H9 (cell line): Measurements from ENCODE around the gene DMXL2. TPM values are rescaled to one million over a fixed set of nuclear protein-coding genes. Genes with fewer than 3 reads are reported as not detected.

Experiments
- DNase-seq: peaks from one replicate; pipeline ENCODE4 v3.0.0-alpha.2; 2017
- H2AFZ ChIP-seq: one replicate; pipeline ENCODE4 v1.6.1; 2013; ENCODE audit warnings: mild to moderate bottlenecking, low read length, control low read depth, moderate library complexity
- H2AK5ac ChIP-seq: 2 replicates; pipeline ENCODE4 v1.6.1; 2013; ENCODE audit warnings: low read length, control low read depth, mixed read lengths; ENCODE audit not compliant: insufficient read length
- H2BK120ac ChIP-seq: one replicate; pipeline ENCODE4 v1.6.1; 2013; ENCODE audit warnings: low read depth, mild to moderate bottlenecking, low read length, control low read depth, inconsistent platforms; ENCODE audit not compliant: poor library complexity, severe bottlenecking
- H2BK12ac ChIP-seq: 2 replicates; pipeline ENCODE4 v1.6.1; 2013; ENCODE audit warnings: low read length, control low read depth, mixed read lengths, low read depth; ENCODE audit not compliant: insufficient read length
- H2BK15ac ChIP-seq: 2 replicates; pipeline ENCODE4 v1.6.1; 2013; ENCODE audit warnings: low read depth, low read length, control low read depth
- H2BK20ac ChIP-seq: one replicate; pipeline ENCODE4 v1.6.1; 2013; ENCODE audit warnings: low read depth, mild to moderate bottlenecking, low read length, control low read depth, inconsistent platforms; ENCODE audit not compliant: poor library complexity, severe bottlenecking
- H2BK5ac ChIP-seq: 2 replicates; pipeline ENCODE4 v1.6.1; 2013; ENCODE audit warnings: low read length, control low read depth, mixed read lengths; ENCODE audit not compliant: insufficient read length
- H3K14ac ChIP-seq: 2 replicates; pipeline ENCODE4 v1.6.1; 2013; ENCODE audit warnings: low read length, control low read depth; ENCODE audit not compliant: insufficient read depth
- H3K18ac ChIP-seq: 2 replicates; pipeline ENCODE4 v1.6.1; 2013; ENCODE audit warnings: low read depth, mild to moderate bottlenecking, mixed read lengths, low read length, control low read depth; ENCODE audit not compliant: insufficient read length
- H3K23ac ChIP-seq: 2 replicates; pipeline ENCODE4 v1.6.1; 2013; ENCODE audit warnings: low read length, control low read depth, mixed read lengths, low read depth; ENCODE audit not compliant: insufficient read length
- H3K23me2 ChIP-seq: 2 replicates; pipeline ENCODE4 v1.6.1; 2013; ENCODE audit warnings: low read depth, mild to moderate bottlenecking, mixed read lengths, low read length, control low read depth; ENCODE audit not compliant: insufficient read length, poor library complexity, severe bottlenecking
- H3K27ac ChIP-seq: 2 replicates; pipeline ENCODE4 v1.5.1; 2013; ENCODE audit warnings: low read length, control low read depth, mixed read lengths, low read depth; ENCODE audit not compliant: insufficient read length
- H3K27me3 ChIP-seq: 2 replicates; pipeline ENCODE4 v1.6.1; 2013; ENCODE audit warnings: low read length, control low read depth, inconsistent platforms; ENCODE audit not compliant: insufficient read depth
- H3K4ac ChIP-seq: 2 replicates; pipeline ENCODE4 v1.6.1; 2013; ENCODE audit warnings: low read depth, mild to moderate bottlenecking, control low read depth, inconsistent platforms, low read length, moderate library complexity
- H3K4me1 ChIP-seq: 2 replicates; pipeline ENCODE4 v1.6.1; 2013; ENCODE audit warnings: low read length, control low read depth, inconsistent platforms; ENCODE audit not compliant: insufficient read depth
- H3K4me2 ChIP-seq: 2 replicates; pipeline ENCODE4 v1.6.1; 2013; ENCODE audit warnings: low read length, control low read depth, mixed read lengths; ENCODE audit not compliant: insufficient read length, insufficient read depth
- H3K56ac ChIP-seq: 2 replicates; pipeline ENCODE4 v1.6.1; 2013; ENCODE audit warnings: low read depth, mild to moderate bottlenecking, mixed read lengths, low read length, control low read depth; ENCODE audit not compliant: insufficient read length
- H3K79me1 ChIP-seq: 2 replicates; pipeline ENCODE4 v1.6.1; 2013; ENCODE audit warnings: low read depth, mild to moderate bottlenecking, moderate library complexity, low read length, control low read depth, inconsistent platforms; ENCODE audit not compliant: insufficient read depth, poor library complexity, severe bottlenecking
- H3K79me2 ChIP-seq: 2 replicates; pipeline ENCODE4 v1.6.1; 2013; ENCODE audit warnings: low read length, control low read depth, inconsistent platforms; ENCODE audit not compliant: insufficient read depth
- H3K9ac ChIP-seq: 2 replicates; pipeline ENCODE4 v1.6.1; 2013; ENCODE audit warnings: low read length, control low read depth, mixed read lengths; ENCODE audit not compliant: insufficient read length; ENCODE audit errors: extremely low read depth
- H3K9me3 ChIP-seq: one replicate; pipeline ENCODE4 v1.6.1; 2013; ENCODE audit warnings: low read depth, low read length, inconsistent platforms; ENCODE audit not compliant: control insufficient read depth
- H3T11ph ChIP-seq: one replicate; pipeline ENCODE4 v1.6.1; 2013; ENCODE audit warnings: mild to moderate bottlenecking, low read length, control low read depth, inconsistent platforms
- H4K20me1 ChIP-seq: one replicate; pipeline ENCODE4 v1.6.1; 2013; ENCODE audit not compliant: control insufficient read depth, insufficient read length, insufficient read depth
- H4K5ac ChIP-seq: 2 replicates; pipeline ENCODE4 v1.6.1; 2013; ENCODE audit warnings: low read depth, mild to moderate bottlenecking, mixed read lengths, low read length, control low read depth; ENCODE audit not compliant: insufficient read length
- H4K8ac ChIP-seq: replicated peaks from 2 replicates; pipeline ENCODE4 v1.6.1; 2013; ENCODE audit warnings: low read length, control low read depth, mixed read lengths, low read depth; ENCODE audit not compliant: insufficient read length
- H4K91ac ChIP-seq: 2 replicates; pipeline ENCODE4 v1.6.1; 2013; ENCODE audit warnings: low read depth, mild to moderate bottlenecking, moderate library complexity, mixed read lengths, low read length, control low read depth; ENCODE audit not compliant: insufficient read length
- H3K27ac Mint-ChIP-seq, 3 experiments: 2 replicates in 2 of 3; 3 replicates in 1 of 3; pipeline ENCODE4 v1.8.0; 2020 to 2021; ENCODE audit warnings: mixed read lengths in 3 of 3, mild to moderate bottlenecking in 1 of 3, moderate library complexity in 1 of 3
- H3K27me3 Mint-ChIP-seq: 2 replicates; pipeline ENCODE4 v1.8.0; 2021; ENCODE audit warnings: low read depth, mild to moderate bottlenecking, moderate library complexity, mixed read lengths
- H3K36me3 Mint-ChIP-seq, 3 experiments: 2 replicates in 2 of 3; 3 replicates in 1 of 3; pipeline ENCODE4 v1.8.0; 2020 to 2021; ENCODE audit warnings: low read depth in 3 of 3, mixed read lengths in 3 of 3; ENCODE audit not compliant: insufficient read depth in 1 of 3
- H3K4me1 Mint-ChIP-seq, 2 experiments: 2 replicates each; pipeline ENCODE4 v1.8.0; 2020; ENCODE audit warnings: mixed read lengths in 2 of 2
- H3K4me3 Mint-ChIP-seq, 2 experiments: 2 replicates in 1 of 2; 3 replicates in 1 of 2; pipeline ENCODE4 v1.8.0; 2020 to 2021; ENCODE audit warnings: mild to moderate bottlenecking in 2 of 2, mixed read lengths in 2 of 2, moderate library complexity in 1 of 2
- H3K9me3 Mint-ChIP-seq, 2 experiments: 2 replicates in 1 of 2; 3 replicates in 1 of 2; pipeline ENCODE4 v1.8.0; 2020; ENCODE audit warnings: mild to moderate bottlenecking in 2 of 2, mixed read lengths in 2 of 2, moderate library complexity in 1 of 2
- WGBS: extraction: QIAGEN DNeasy Blood & Tissue Kit; methylation state at CpG from one replicate; pipeline ENCODE4 v1.1.7; 2013; ENCODE audit warnings: missing lambda C conversion rate, low lambda C conversion rate, mixed read lengths; ENCODE audit not compliant: insufficient read length; ENCODE audit errors: extremely low coverage; 5-methylcytosine and 5-hydroxymethylcytosine counted together
- total RNA-seq: library from RNA; stranded (reverse); gene quantifications from 2 replicates; pipeline ENCODE4 v1.2.1, GENCODE V29; 2021
- TF ChIP-seq, protein P1 (sequence below): fragments of 200-600 bp; sonication (generic); conservative IDR thresholded peaks from 3 replicates; pipeline ENCODE4 v1.8.0; 2021; ENCODE audit warnings: antibody characterized with exemption, mild to moderate bottlenecking

Gene DMXL2
- total RNA-seq, 1 experiment from 2014 or later, result 13.9 TPM

DNA sequence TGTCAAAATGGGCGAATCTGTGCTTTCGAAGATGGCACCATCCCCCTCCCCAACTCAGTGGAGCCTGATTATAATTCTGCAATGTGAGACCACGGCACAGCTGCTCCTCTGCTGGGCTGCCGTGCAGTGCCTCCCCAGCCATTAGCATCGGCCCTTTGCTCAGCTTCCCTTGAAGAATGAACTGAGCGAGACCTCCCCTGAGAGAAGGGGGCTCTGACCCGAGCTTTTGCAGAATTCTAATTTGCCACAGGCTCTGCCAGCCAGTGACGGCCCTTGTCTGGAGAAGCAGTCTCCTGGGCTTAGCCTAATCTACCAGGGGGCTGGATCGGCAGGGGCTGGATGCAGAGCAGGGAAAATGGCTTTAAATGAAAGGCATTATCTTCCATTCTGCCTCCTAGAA, 223.9 kb downstream of the DMXL2 start:
- H2BK20ac ChIP-seq, result no peak overlapping the region
- H3K79me1 ChIP-seq, result no peaks in the 10 kb centered on the region
- no peak overlapping the region for H3K18ac ChIP-seq
- no peak overlapping the region for H2AFZ ChIP-seq
- H2AK5ac ChIP-seq, result no peak overlapping the region
- no peaks in the 10 kb centered on the region for H3K79me2 ChIP-seq
- H3K56ac ChIP-seq, result no peak overlapping the region
- no peak overlapping the region for H2BK120ac ChIP-seq
- H3K4me1 Mint-ChIP-seq, result peaks cover 17 to 28% of the 10 kb centered on the region in 2 experiments
- H3K23me2 ChIP-seq, result no peaks in the 10 kb centered on the region
- H2BK5ac ChIP-seq, result no peak overlapping the region
- H3K4ac ChIP-seq, result no peak overlapping the region
- DNase-seq, result peak; percentile 18
- no peaks in the 10 kb centered on the region; the same call in 1 of the 2 replicates for H3K4me1 ChIP-seq
- H4K20me1 ChIP-seq, result no peaks in the 10 kb centered on the region
- peaks cover 10% of the 10 kb centered on the region for H3K27me3 Mint-ChIP-seq
- H4K5ac ChIP-seq, result no peak overlapping the region
- no peak overlapping the region for H3K4me3 Mint-ChIP-seq
- no peak overlapping the region for H4K8ac ChIP-seq
- H3K9me3 ChIP-seq, result no peaks in the 10 kb centered on the region
- H3K27me3 ChIP-seq, result no peaks in the 10 kb centered on the region
- no peak overlapping the region for H3K4me2 ChIP-seq
- H3K9ac ChIP-seq, result no peak overlapping the region
- no peak overlapping the region for H4K91ac ChIP-seq
- H3K27ac Mint-ChIP-seq, result no peak overlapping the region; a peak in 1 of 7 replicates
- WGBS, result no CpG with 5 or more reads among the region's 9 CpGs
- no peak overlapping the region for H2BK12ac ChIP-seq
- no peak overlapping the region for H3T11ph ChIP-seq
- H3K9me3 Mint-ChIP-seq, result no peaks in the 10 kb centered on the region
- H3K14ac ChIP-seq, result no peak overlapping the region
- TF ChIP-seq, protein P1, sequence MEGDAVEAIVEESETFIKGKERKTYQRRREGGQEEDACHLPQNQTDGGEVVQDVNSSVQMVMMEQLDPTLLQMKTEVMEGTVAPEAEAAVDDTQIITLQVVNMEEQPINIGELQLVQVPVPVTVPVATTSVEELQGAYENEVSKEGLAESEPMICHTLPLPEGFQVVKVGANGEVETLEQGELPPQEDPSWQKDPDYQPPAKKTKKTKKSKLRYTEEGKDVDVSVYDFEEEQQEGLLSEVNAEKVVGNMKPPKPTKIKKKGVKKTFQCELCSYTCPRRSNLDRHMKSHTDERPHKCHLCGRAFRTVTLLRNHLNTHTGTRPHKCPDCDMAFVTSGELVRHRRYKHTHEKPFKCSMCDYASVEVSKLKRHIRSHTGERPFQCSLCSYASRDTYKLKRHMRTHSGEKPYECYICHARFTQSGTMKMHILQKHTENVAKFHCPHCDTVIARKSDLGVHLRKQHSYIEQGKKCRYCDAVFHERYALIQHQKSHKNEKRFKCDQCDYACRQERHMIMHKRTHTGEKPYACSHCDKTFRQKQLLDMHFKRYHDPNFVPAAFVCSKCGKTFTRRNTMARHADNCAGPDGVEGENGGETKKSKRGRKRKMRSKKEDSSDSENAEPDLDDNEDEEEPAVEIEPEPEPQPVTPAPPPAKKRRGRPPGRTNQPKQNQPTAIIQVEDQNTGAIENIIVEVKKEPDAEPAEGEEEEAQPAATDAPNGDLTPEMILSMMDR, result no peak
- H3K36me3 Mint-ChIP-seq, result no peaks in the 10 kb centered on the region
- H3K23ac ChIP-seq, result no peak overlapping the region
- no peak overlapping the region for H2BK15ac ChIP-seq
- no peak overlapping the region for H3K27ac ChIP-seq

Other genes with a start within 250 kb of the DMXL2 start
- gene SCG3, start 58.7 kb upstream of the DMXL2 start, total RNA-seq, result 22.7 and 24.0 TPM in 2 replicates
- gene LYSMD2, start 114.9 kb upstream of the DMXL2 start, total RNA-seq, result 3.9 and 4.1 TPM in 2 replicates
- gene TMOD2, start 128.8 kb upstream of the DMXL2 start, total RNA-seq, result 1.8 and 3.0 TPM in 2 replicates
- gene TMOD3, start 206.9 kb upstream of the DMXL2 start, total RNA-seq, result 24.7 and 30.2 TPM in 2 replicates